GM12878 (cell line): ENCODE data around the gene EEFSEC. TPM values are rescaled to one million over a fixed set of nuclear protein-coding genes. Genes with fewer than 3 reads are reported as not detected.

Experiments
- ATAC-seq: fragments of 200-7000 bp; cut with Tn5 transposase; 3 replicates; pipeline ENCODE4 v1.9.1; 2020; ENCODE audit warnings: mild to moderate bottlenecking, moderate library complexity
- BruUV-seq: library from RNA; stranded (reverse); fragments of 400-500 nt; replicated peaks from 2 replicates; lab custom pipeline; 2021; lab: Mats Ljungman, UMichigan
- CTCF ChIA-PET: fragments of 300-600 bp; sonication (Branson Sonifier 250); formaldehyde crosslinking; extraction: SDS; loops from one replicate; lab custom pipeline; 2021; ENCODE audit warnings: inconsistent platforms; lab: Yijun Ruan, JAX
- POLR2A ChIA-PET: fragments of 350-600 bp; formaldehyde crosslinking; extraction: SDS; loops from one replicate; lab custom pipeline; 2021; ENCODE audit warnings: inconsistent platforms; lab: Charles Lee
- RAD21 ChIA-PET: fragments of 300-600 bp; sonication (Branson Sonifier 250); formaldehyde crosslinking; loops from one replicate; lab custom pipeline; 2023; ENCODE audit warnings: antibody characterized with exemption; ENCODE audit not compliant: unreplicated experiment; lab: Charles Lee
- SMC1A ChIA-PET: fragments of 300-600 bp; sonication (Branson Sonifier 250); formaldehyde crosslinking; loops from one replicate; lab custom pipeline; 2023; ENCODE audit not compliant: unreplicated experiment, uncharacterized antibody; lab: Charles Lee
- DNase-seq: peaks from one replicate; pipeline ENCODE4 v3.0.0-alpha.2; 2011; ENCODE audit warnings: low read depth, low spot score
- FAIRE-seq: peaks from 3 replicates; lab custom pipeline; 2011; peaks lifted over from hg19 to GRCh38; lab: Jason Lieb, UNC
- H2AFZ ChIP-seq: 2 replicates; pipeline ENCODE4 v1.6.0; 2011; ENCODE audit warnings: low read depth, low read length, control low read depth; ENCODE audit not compliant: control insufficient read depth
- H3K27ac ChIP-seq: 2 replicates; pipeline ENCODE4 v1.5.1; 2011; ENCODE audit warnings: control low read depth; ENCODE audit not compliant: control insufficient read depth, insufficient read depth
- H3K27me3 ChIP-seq, 2 experiments: replicated peaks in 1 of 2; 2 replicates each; pipeline versions ENCODE4 v1.6.0 to v1.6.1; 2011; ENCODE audit warnings: low read length in 1 of 2; ENCODE audit not compliant: control insufficient read depth in 2 of 2, insufficient read depth in 2 of 2
- H3K36me3 ChIP-seq, 2 experiments: 2 replicates each; pipeline ENCODE4 v1.5.1; 2011; ENCODE audit warnings: low read length in 1 of 2; ENCODE audit not compliant: control insufficient read depth in 2 of 2, insufficient read depth in 2 of 2
- H3K4me1 ChIP-seq: 2 replicates; pipeline ENCODE4 v1.6.1; 2011; ENCODE audit warnings: mild to moderate bottlenecking, low read length, moderate library complexity, mixed read lengths; ENCODE audit not compliant: control insufficient read depth, insufficient read depth
- H3K4me2 ChIP-seq: 2 replicates; pipeline ENCODE4 v1.6.0; 2011; ENCODE audit warnings: control low read depth; ENCODE audit not compliant: control insufficient read depth, insufficient read depth
- H3K4me3 ChIP-seq: fragments of 200-600 bp; sonication (generic); 2 replicates; pipeline ENCODE4 v1.5.1; 2016
- H3K79me2 ChIP-seq: 2 replicates; pipeline ENCODE4 v1.6.0; 2011; ENCODE audit warnings: low read length; ENCODE audit not compliant: control insufficient read depth, insufficient read depth
- H3K9ac ChIP-seq: 2 replicates; pipeline ENCODE4 v1.8.0; 2011; ENCODE audit warnings: low read length, control low read depth, mixed read lengths; ENCODE audit not compliant: control insufficient read depth, insufficient read depth
- H3K9me3 ChIP-seq: replicated peaks from 3 replicates; pipeline ENCODE4 v1.5.1; 2011; ENCODE audit warnings: mild to moderate bottlenecking, low read length; ENCODE audit not compliant: control insufficient read depth, insufficient read depth
- H4K20me1 ChIP-seq: 2 replicates; pipeline ENCODE4 v1.6.0; 2011; ENCODE audit not compliant: control insufficient read depth, insufficient read depth
- DPF2 ChIP-seq: fragments of 450-650 bp; IDR thresholded peaks from 2 replicates; pipeline ENCODE4 v1.6.1; 2017; ENCODE audit warnings: mild to moderate bottlenecking
- EED ChIP-seq: sonication (generic); IDR thresholded peaks from 2 replicates; pipeline ENCODE4 v1.6.1; 2016; ENCODE audit warnings: antibody characterized with exemption, low read depth
- PAX8 ChIP-seq: fragments of 450-650 bp; IDR thresholded peaks from 2 replicates; pipeline ENCODE4 v1.6.1; 2017; ENCODE audit warnings: mild to moderate bottlenecking, moderate library complexity
- REST ChIP-seq: IDR thresholded peaks from 2 replicates; pipeline ENCODE4 v1.6.1; 2012; ENCODE audit warnings: mild to moderate bottlenecking, low read depth, low read length
- ZNF274 ChIP-seq: IDR thresholded peaks from one replicate; pipeline ENCODE4 v1.8.0; 2011; ENCODE audit not compliant: insufficient read length, insufficient read depth
- WGBS: methylation state at CpG from one replicate; pipeline ENCODE4 v1.1.6; 2016; ENCODE audit warnings: low lambda C conversion rate; ENCODE audit not compliant: insufficient replicate concordance, insufficient coverage; ENCODE audit errors: missing lambda C conversion rate; 5-methylcytosine and 5-hydroxymethylcytosine counted together
- in situ Hi-C: fragments of 300-500 bp; cut with MboI; formaldehyde crosslinking; loops from 9 replicates; pipeline ENCODE4 v1.14.3; 2018; ENCODE audit warnings: mixed read lengths
- intact Hi-C: fragments of 100-400 bp; cut with micrococcal nuclease; formaldehyde crosslinking; loops from one replicate; pipeline ENCODE4 v1.14.2; 2022; ENCODE audit not compliant: unreplicated experiment
- polyA plus RNA-seq, 11 experiments: library from polyadenylated mRNA; depleted of rRNA in 4 of 11; unstranded in 6 of 11; stranded (reverse) in 5 of 11; fragments of >200 nt; fragmentation: Nextera tagmentation in 4 of 11; fragmentation: Illumina TruSeq in 1 of 11; extraction: Ambion mirVana in 4 of 11; extraction: Trizol in 1 of 11; gene quantifications; 1 replicate in 1 of 11; 2 replicates in 10 of 11; pipeline versions ENCODE4 v1.2.1 to v1.2.3, GENCODE V29; 2011 to 2016; ENCODE audit warnings: inconsistent platforms in 2 of 11, missing spikeins in 2 of 11, low read depth in 1 of 11
- total RNA-seq, 4 experiments: library from RNA; depleted of rRNA in 3 of 4; stranded (reverse); fragments of >200 nt in 3 of 4; fragmentation: Illumina TruSeq in 1 of 4; extraction: Trizol in 1 of 4; gene quantifications; 2 replicates each; pipeline versions ENCODE4 v1.2.1 to v1.2.3, GENCODE V29; 2013 to 2021
- TF ChIP-seq, protein P1 (sequence below): fragments of 450-650 bp; IDR thresholded peaks from 2 replicates; pipeline ENCODE4 v1.6.1; 2014; ENCODE audit warnings: mild to moderate bottlenecking

Gene EEFSEC
- total and polyA plus RNA-seq, 10 of the 15 experiments (the other 5 are each of a cell fraction or from before 2014, with no cell fraction given): 0.29 to 29.1 (median 16.1) TPM

GRCh38 chr3:128286691-128287090 is 133.4 kb downstream of the EEFSEC start (continued):
- TF ChIP-seq REST (no peak), PAX8 (no peak)
- TF ChIP-seq, protein P1, sequence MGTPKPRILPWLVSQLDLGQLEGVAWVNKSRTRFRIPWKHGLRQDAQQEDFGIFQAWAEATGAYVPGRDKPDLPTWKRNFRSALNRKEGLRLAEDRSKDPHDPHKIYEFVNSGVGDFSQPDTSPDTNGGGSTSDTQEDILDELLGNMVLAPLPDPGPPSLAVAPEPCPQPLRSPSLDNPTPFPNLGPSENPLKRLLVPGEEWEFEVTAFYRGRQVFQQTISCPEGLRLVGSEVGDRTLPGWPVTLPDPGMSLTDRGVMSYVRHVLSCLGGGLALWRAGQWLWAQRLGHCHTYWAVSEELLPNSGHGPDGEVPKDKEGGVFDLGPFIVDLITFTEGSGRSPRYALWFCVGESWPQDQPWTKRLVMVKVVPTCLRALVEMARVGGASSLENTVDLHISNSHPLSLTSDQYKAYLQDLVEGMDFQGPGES: no peak

DNA sequence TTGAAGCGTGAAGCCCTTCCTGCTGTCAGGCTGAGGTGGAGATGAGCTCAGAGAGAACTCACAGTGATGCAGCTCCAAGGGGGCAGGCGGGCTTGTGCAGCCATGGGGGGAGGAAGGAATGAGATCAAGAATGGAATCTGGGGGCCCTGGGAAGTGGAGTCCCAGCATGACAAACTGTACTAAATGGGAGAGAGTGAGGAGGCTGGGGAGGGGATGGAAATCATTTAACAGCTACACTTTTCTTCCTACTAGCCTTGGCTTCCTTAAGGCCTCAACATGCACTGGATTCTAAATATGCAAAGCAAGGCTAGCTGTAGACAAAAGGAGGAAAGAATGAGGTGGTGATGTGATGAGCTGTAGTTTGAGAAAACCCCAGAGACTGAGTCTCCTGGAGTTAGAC is 133.9 kb downstream of the EEFSEC start:
- H3K27me3 ChIP-seq: no peaks in the 10 kb centered on the region
- no peak overlapping the region for H2AFZ ChIP-seq
- in situ Hi-C loops: no loop called here
- no peak overlapping the region for H3K4me2 ChIP-seq
- no peak for FAIRE-seq
- ATAC-seq: no peak
- intact Hi-C loops: no loop called here
- no peak overlapping the region for H3K9ac ChIP-seq
- H3K79me2 ChIP-seq: no peaks in the 10 kb centered on the region
- SMC1A ChIA-PET: no interaction called here
- H3K4me1 ChIP-seq: no peaks in the 10 kb centered on the region
- H3K36me3 ChIP-seq: peaks cover 0 to 8% of the 10 kb centered on the region in 2 experiments; a peak in 3 of 4 replicates
- RAD21 ChIA-PET: no interaction called here
- no TSS peak for BruUV-seq
- H4K20me1 ChIP-seq: no peaks in the 10 kb centered on the region
- CTCF ChIA-PET: interaction anchor here (0.6 to 0.9 kb wide), 2 partner anchors 30 to 161 kb away, joined by 3 to 4 read pairs; no protein-coding TSS in a partner anchor
- H3K4me3 ChIP-seq: no peak overlapping the region
- POLR2A ChIA-PET: no interaction called here
- WGBS: 77% methylated on average over 2 of the region's 2 CpGs
- H3K9me3 ChIP-seq: no peaks in the 10 kb centered on the region
- TF ChIP-seq EED (no peak), PAX8 (no peak), ZNF274 (no peak), DPF2 (no peak)
- DNase-seq: no peak
- no peak overlapping the region for H3K27ac ChIP-seq
